ENCODE measurements around the gene NAT16.
"Not testable (repeated sequence)": the region's sequence is repeated elsewhere in the genome, so short reads cannot be mapped to it uniquely, and the experiment has no call there.

Gene NAT16

GRCh38 chr7:101125989-101126650 lies 54.0 kb downstream of the NAT16 start:
- no peak for DNase-seq

- peak; percentile 41 for DNase-seq
These were observed 55.6 kb downstream of the NAT16 start for GRCh38 chr7:101124376-101125056.

- no peak for DNase-seq
These were observed 56.4 kb downstream of the NAT16 start for GRCh38 chr7:101123703-101124068.

DNA sequence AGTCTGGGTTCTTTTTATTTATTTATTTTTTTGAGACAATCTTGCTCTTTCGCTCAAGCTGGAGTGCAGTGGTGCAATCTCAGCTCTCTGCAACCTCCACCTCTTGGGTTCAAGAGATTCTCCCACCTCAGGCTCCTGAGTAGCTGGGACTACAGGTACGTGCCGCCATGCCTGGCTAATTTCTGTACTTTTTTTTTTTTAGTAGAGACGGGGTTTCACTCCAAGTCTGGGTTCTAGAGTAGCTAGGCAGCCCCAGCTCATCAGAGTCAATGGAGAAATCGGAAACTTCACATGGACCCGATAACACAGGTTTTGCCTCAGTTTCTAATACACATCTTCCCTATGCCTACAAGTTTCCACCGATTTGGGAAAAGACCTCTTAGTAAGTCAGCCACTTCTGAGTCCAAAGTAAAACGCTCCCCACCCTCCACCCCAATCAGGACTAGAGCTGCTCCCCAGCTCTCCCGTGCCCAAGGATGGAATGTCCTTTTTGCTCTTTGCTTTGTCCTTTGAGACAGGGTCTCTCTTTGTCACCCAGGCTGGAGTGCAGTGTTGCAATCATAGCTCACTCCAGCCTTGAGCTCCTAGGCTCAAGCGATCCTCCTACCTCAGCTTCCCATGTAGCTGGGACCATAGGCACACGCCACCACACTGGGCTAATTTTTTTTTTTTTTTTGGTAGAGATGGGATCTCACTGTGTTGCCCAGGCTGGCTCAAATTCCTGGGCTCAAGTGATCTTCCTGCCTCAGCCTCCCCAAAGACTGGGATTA lies 57.0 kb downstream of the NAT16 start:
- DNase-seq, result no peak

DNA sequence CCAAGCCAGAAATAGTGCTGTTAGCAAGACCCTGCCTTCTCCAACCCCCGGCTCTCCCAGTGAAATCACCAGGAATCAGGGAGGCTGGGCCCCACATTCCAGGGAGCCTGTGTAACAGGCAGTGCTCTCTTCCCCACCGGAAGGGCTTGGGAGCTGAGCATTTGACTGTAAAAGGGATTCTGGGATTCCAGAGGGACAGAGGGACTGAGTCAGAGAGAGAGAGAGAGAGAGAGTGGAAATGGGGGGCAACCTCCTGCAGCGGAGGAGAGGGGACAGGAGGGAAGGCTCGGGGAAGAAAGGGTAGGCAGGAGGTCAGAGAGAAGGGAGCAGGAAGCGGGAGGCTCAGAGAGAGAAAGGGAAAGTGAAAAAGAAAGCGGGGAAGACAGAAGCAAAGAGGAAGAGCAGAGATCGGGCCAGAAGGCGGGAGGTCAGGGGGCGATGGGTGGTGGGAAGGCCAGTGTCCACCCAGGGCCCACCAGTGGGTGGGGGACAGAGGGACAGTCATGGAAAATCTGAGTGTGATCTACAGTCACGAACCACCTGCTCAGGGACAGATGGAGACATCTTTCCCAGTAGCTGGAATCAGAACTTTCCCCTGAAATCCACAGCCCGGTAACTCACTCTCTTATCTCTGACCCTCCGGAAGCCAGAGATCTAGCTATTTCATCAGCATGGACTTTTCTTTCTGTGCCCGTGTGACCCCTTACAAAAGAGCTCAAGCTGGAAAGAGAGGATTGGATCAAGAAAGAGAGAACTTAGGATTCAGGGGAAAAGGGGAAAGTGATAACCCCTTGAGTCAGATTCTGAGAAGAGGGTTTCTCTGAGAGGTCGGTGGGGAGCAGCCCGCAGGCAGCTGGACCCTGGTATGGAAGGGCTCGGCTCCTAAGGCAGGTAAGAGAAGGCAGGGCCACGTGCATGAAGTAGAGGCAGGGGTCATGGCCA lies 57.8 kb downstream of the NAT16 start:
- peak; percentile 75 for DNase-seq

GRCh38 chr7:101121631-101121990 lies 58.5 kb downstream of the NAT16 start:
- not testable (repeated sequence) for DNase-seq
